HG03103 (cell line): ENCODE results near the gene BMP2.

Experiments
- ATAC-seq: cut with Tn5 transposase; IDR thresholded peaks from one replicate; pipeline ENCODE4 v1.9.1; 2021; ENCODE audit warnings: low read depth; ENCODE audit not compliant: unreplicated experiment

BMP2 gene

DNA sequence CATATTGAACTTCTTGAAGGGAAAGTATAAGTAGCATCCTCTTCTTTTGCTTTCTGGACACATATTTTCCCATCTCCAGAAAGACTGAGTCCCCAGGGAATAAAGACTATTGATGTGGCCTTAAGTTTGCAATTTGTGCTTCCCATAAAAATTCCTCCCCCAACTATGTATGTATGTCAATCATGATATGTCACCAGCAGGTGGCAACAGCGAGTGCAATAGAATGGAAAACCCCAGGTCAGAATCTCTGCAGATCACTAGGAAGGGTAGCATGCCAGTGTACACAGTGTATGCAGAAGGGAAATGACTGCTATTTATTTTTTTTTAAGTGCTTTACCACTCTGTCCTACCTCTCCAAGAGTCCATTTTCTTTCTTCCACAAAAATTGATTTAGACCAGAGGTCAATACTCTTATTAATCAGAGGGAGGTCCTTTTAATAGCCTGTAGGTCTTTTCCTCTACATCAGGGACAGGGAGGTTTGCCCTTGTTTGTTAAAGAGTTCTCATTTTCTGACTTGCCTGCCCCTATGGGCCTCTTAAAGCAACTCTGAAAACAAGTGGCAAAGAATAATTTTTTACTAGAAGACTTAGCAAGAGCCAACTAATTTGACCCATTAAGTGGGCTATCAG is 61.4 kb downstream of the BMP2 start:
- ATAC-seq: peak; percentile 91

DNA sequence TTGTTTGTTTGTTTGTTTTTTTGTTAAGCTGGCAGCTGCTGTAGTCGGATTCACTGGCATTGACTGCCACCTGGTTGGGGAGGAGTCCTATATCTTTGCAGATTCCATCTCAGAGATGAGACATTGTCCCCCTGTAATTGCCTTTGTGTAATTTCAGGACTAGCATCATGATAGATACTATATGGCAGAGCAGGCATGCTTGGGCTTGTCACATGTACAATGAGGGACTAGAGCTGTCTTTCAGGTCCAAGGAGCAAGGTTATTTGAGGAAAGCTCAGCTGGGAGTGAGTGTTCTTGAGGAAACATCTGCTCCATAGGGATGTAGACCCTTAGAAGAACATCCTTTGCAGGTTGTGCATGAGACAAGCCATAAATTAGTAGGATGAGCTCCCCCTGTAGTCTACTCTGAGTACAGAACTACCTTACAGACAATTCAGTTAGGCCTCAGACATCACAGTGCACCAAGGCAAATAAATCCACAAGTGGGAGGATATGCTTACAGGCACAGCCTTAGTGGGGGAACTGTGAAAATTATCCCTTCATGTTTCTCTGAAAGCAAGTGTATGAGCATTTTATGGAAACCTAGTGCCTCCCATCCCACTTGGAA is 62.1 kb downstream of the BMP2 start:
- ATAC-seq: no peak
